Ascending aorta (tissue), 2 donors: ENCODE results near the gene TCERG1L. TPM values are rescaled to one million over a fixed set of nuclear protein-coding genes. Genes with fewer than 3 reads are reported as not detected.

Experiments
- DNase-seq, 2 donors: peaks; one replicate each; pipeline ENCODE4 v3.0.0-alpha.2; 2019; ENCODE audit warnings: low spot score in 2 of 2
- H3K27ac ChIP-seq, 2 donors: fragments of 200-600 bp; sonication (generic); one replicate each; pipeline ENCODE4 v1.5.1; 2016 to 2017; ENCODE audit warnings: mild to moderate bottlenecking in 1 of 2
- H3K27me3 ChIP-seq: fragments of 200-600 bp; sonication (generic); one replicate; pipeline ENCODE4 v1.5.1; 2017
- H3K36me3 ChIP-seq, 2 donors: fragments of 200-600 bp; sonication (generic); one replicate each; pipeline ENCODE4 v1.5.1; 2016
- H3K4me1 ChIP-seq, 2 donors: fragments of 200-600 bp; sonication (generic); one replicate each; pipeline ENCODE4 v1.5.1; 2016 to 2017; ENCODE audit warnings: mild to moderate bottlenecking in 1 of 2
- H3K4me3 ChIP-seq, 2 donors: fragments of 200-600 bp; sonication (generic); one replicate each; pipeline ENCODE4 v1.5.1; 2016 to 2017; ENCODE audit warnings: mild to moderate bottlenecking in 1 of 2
- H3K9me3 ChIP-seq, 2 donors: fragments of 200-600 bp; sonication (generic); one replicate each; pipeline ENCODE4 v1.5.1; 2016
- intact Hi-C: fragments of 100-400 bp; cut with DNase I; formaldehyde crosslinking; loops from one replicate; pipeline ENCODE4 v1.15.1; 2023
- total RNA-seq: library from RNA; depleted of rRNA; stranded (reverse); fragments of >200 nt; gene quantifications from one replicate; pipeline ENCODE4 v1.1.0, GENCODE V29; 2016
- TF ChIP-seq, protein P1 (sequence below), 3 experiments: fragments of 200-600 bp in 2 of 3; fragments of 450-650 bp in 1 of 3; sonication (generic) in 2 of 3; IDR thresholded peaks; one replicate each; pipeline ENCODE4 v1.5.1; 2016 to 2019; ENCODE audit warnings: antibody characterized with exemption in 3 of 3, mild to moderate bottlenecking in 1 of 3, moderate library complexity in 1 of 3

The TCERG1L gene
- total RNA-seq, 1 donor from 2014 or later = not detected

DNA sequence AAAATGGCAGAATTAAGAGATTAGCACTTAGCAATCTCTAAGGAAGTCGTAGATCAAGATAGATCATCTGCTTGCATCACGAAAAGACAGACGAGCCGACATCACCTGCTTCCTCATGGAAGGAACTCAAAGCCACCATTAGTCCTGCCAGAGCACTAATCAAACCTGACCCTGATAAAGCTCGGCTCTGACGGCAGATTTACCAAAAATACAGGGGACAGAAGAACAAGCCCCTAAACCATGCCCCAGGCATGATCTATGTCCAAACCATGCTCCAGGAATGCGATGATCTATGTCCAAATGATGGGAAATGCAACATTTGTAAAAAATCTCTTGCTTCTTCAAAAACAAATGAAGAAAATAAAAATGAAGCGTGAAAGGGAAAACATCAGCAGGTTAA, 182.8 kb downstream of the TCERG1L start:
- no peak for DNase-seq
- no peaks in the 10 kb centered on the region for H3K9me3 ChIP-seq
- intact Hi-C loops = no loop called here
- TF ChIP-seq, protein P1, sequence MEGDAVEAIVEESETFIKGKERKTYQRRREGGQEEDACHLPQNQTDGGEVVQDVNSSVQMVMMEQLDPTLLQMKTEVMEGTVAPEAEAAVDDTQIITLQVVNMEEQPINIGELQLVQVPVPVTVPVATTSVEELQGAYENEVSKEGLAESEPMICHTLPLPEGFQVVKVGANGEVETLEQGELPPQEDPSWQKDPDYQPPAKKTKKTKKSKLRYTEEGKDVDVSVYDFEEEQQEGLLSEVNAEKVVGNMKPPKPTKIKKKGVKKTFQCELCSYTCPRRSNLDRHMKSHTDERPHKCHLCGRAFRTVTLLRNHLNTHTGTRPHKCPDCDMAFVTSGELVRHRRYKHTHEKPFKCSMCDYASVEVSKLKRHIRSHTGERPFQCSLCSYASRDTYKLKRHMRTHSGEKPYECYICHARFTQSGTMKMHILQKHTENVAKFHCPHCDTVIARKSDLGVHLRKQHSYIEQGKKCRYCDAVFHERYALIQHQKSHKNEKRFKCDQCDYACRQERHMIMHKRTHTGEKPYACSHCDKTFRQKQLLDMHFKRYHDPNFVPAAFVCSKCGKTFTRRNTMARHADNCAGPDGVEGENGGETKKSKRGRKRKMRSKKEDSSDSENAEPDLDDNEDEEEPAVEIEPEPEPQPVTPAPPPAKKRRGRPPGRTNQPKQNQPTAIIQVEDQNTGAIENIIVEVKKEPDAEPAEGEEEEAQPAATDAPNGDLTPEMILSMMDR (IDR thresholded peaks at IDR 0.05) = no peak
- no peaks in the 10 kb centered on the region for H3K36me3 ChIP-seq
- H3K4me1 ChIP-seq = no peaks in the 10 kb centered on the region
- no peak overlapping the region for H3K4me3 ChIP-seq
- no peaks in the 10 kb centered on the region for H3K27me3 ChIP-seq
- no peak overlapping the region for H3K27ac ChIP-seq

DNA sequence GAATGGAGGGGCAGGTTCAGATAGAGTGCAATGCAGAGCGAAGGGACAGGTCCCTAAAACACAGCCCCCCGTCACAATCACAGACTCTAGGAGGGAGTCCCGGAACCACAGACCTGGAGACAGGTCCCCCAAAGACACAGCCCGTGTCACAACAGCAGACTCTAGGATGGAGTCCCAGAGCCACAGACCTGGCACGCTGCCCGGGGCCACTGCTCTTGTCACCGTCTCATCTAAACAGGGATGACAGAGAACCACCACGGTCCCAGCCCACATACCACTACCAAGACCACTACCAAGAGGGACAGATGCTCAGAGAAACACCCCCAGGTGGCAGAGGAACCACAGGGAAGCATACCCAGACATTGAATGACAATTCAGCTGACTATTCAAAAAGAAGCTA, 183.9 kb downstream of the TCERG1L start:
- Histone ChIP-seq H3K4me1 (no peaks in the 10 kb centered on the region), H3K27ac (no peak overlapping the region), H3K36me3 (no peaks in the 10 kb centered on the region), H3K9me3 (no peaks in the 10 kb centered on the region), H3K27me3 (no peaks in the 10 kb centered on the region), H3K4me3 (no peak overlapping the region)
- TF ChIP-seq, protein P1 (IDR thresholded peaks at IDR 0.05) = no peak
- no peak for DNase-seq
- intact Hi-C loops = no loop called here

DNA sequence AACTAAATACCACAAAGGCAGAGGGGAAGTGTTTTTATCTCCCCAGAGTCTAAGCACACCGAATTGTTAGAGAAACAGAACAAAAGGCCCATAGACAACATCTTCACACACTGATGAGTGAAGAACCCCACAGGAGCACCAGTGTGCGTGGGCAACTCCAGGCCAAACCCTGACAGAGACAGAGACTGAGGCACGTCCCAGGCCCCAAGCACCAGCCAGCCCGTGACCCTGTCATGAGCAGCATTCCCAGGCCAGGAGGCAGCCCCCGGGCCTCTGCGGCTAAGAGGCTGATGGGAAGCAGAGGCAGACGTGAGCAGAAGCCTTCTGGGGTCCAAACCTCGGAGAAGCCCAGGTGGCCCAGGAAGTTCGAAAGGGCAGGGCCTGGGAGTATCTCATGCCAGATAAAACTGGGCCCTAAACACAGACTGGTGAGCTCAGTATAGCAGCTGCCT, 184.4 kb downstream of the TCERG1L start:
- TF ChIP-seq, protein P1 (IDR thresholded peaks at IDR 0.05) = no peak
- no peak overlapping the region for H3K4me3 ChIP-seq
- H3K4me1 ChIP-seq = no peaks in the 10 kb centered on the region
- intact Hi-C loops = no loop called here
- DNase-seq = no peak
- H3K36me3 ChIP-seq = no peaks in the 10 kb centered on the region
- H3K27me3 ChIP-seq = no peaks in the 10 kb centered on the region
- H3K9me3 ChIP-seq = no peaks in the 10 kb centered on the region
- H3K27ac ChIP-seq = no peak overlapping the region

DNA sequence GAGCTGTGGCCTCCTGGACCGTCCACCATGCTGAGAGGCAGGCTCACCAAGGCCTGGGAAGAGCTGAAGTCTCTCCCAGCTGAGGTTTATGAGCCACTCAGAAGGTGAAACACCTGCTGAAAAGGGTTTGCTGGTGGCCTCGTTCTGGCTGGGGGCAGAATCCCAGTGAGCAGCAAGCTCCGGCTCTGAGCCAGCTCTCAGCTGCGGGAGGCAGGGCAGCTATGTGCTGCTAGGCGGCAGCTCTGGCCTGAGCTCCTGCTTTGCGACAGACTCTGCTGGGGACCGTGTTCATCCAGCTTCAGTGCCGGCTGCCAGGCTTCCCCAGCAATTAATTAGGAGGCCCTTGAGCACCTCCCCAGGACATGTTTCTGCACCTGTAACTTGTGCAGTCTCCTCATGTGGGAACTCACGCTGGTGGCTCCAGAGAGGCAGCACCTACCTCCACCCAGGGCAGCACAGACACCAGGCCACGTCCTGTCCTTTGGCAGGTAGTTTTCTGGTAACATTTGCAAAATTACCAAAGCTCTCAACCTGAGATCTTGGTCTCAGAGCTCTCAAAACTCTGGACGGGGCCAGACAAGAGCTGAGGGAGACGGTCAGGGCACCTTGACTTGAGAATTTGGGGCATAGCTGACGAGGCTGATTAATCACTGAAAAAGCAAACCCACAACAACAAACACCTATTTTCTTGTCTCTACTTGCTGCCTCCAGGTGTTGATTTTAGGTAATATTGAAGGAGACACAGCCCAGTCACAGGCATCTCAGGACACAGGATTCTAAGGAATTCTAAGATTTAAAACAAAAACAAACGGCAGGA, 185.0 kb downstream of the TCERG1L start:
- Histone ChIP-seq H3K36me3 (no peaks in the 10 kb centered on the region), H3K27me3 (no peaks in the 10 kb centered on the region), H3K9me3 (no peaks in the 10 kb centered on the region), H3K4me3 (no peak overlapping the region), H3K4me1 (no peaks in the 10 kb centered on the region), H3K27ac (no peak overlapping the region)
- intact Hi-C loops = no loop called here
- TF ChIP-seq, protein P1 (IDR thresholded peaks at IDR 0.05) = no peak
- DNase-seq = no peak

DNA sequence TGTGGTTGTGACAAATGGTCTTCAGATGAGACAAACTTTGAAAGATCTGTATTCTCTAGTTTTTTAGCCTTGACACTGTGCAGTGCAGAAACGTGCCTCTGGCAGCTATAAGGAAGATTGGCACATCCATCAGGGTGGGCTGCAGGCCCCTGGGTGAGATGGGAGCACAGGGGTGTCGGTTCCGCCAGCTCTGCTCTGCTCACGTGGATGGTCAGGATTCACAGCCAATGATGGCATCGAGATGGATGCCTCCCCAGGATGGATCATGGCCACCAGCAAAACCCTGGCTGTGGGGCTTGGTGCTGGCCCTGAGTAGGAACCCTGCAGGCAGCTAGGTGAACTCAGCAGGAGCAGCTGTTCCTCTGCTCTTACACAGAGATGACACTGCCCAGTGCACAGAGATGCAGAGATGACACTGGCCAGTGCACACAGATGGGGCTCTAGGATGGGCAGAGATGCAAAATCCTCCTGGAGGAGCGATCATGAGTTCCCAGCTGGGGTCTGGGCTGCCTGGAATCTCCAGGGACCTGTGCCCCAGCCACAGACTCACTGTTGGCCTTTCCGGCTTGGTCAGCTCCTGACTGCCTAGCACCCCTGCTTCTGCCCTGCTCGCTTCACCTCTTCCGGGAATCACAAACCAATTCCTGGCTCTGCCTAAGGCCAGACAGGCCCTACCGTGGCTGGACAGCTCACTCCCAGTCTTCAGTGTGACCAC, 185.9 kb downstream of the TCERG1L start:
- Histone ChIP-seq H3K36me3 (no peaks in the 10 kb centered on the region), H3K27ac (no peak overlapping the region), H3K27me3 (no peaks in the 10 kb centered on the region), H3K9me3 (no peaks in the 10 kb centered on the region), H3K4me3 (no peak overlapping the region), H3K4me1 (no peaks in the 10 kb centered on the region)
- TF ChIP-seq, protein P1 (IDR thresholded peaks at IDR 0.05) = no peak
- DNase-seq = no peak
- intact Hi-C loops = no loop called here
